Adrenal gland (tissue), 5 donors: ENCODE data around the gene SDK2.

Experiments
- CTCF ChIP-seq, 6 experiments: fragments of 450-650 bp in 4 of 6; fragments of 200-600 bp in 2 of 6; sonication (generic) in 1 of 6; IDR thresholded peaks; 1 replicate in 5 of 6; 2 replicates in 1 of 6; pipeline versions ENCODE4 v1.5.1 to v1.8.0; 2016 to 2021; ENCODE audit warnings: antibody characterized with exemption in 6 of 6, mild to moderate bottlenecking in 2 of 6, moderate library complexity in 1 of 6
- POLR2A ChIP-seq, 2 donors: fragments of 450-650 bp; IDR thresholded peaks; one replicate each; pipeline ENCODE4 v1.6.1; 2017; ENCODE audit warnings: antibody characterized with exemption in 2 of 2, mild to moderate bottlenecking in 2 of 2, moderate library complexity in 1 of 2
- donor health status: DM: no; HTN: no; CAD: no.

GRCh38 chr17:73493956-73494926 lies 150.0 kb downstream of the SDK2 start:
- TF ChIP-seq POLR2A (IDR thresholded peaks at IDR 0.05) (no peak), CTCF (IDR thresholded peaks at IDR 0.05) (no peak)
